NCI-H345 treated with DMSO at 0.1 percent for 48 hours (cell line): Measurements from ENCODE around the gene ANKRD30B.
"Not testable (repeated sequence)": the region's sequence is repeated elsewhere in the genome, so short reads cannot be mapped to it uniquely, and the experiment has no call there.

ENCODE experiments used
- DNase-seq: peaks from one replicate; lab custom pipeline; 2025; ENCODE audit not compliant: unreplicated experiment; lab: John Stamatoyannopoulos, UW

Gene ANKRD30B, protein sequence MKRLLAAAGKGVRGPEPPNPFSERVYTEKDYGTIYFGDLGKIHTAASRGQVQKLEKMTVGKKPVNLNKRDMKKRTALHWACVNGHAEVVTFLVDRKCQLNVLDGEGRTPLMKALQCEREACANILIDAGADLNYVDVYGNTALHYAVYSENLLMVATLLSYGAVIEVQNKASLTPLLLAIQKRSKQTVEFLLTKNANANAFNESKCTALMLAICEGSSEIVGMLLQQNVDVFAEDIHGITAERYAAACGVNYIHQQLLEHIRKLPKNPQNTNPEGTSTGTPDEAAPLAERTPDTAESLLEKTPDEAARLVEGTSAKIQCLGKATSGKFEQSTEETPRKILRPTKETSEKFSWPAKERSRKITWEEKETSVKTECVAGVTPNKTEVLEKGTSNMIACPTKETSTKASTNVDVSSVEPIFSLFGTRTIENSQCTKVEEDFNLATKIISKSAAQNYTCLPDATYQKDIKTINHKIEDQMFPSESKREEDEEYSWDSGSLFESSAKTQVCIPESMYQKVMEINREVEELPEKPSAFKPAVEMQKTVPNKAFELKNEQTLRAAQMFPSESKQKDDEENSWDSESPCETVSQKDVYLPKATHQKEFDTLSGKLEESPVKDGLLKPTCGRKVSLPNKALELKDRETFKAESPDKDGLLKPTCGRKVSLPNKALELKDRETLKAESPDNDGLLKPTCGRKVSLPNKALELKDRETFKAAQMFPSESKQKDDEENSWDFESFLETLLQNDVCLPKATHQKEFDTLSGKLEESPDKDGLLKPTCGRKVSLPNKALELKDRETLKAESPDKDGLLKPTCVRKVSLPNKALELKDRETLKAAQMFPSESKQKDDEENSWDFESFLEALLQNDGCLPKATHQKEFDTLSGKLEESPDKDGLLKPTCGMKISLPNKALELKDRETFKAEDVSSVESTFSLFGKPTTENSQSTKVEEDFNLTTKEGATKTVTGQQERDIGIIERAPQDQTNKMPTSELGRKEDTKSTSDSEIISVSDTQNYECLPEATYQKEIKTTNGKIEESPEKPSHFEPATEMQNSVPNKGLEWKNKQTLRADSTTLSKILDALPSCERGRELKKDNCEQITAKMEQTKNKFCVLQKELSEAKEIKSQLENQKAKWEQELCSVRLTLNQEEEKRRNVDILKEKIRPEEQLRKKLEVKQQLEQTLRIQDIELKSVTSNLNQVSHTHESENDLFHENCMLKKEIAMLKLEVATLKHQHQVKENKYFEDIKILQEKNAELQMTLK (N-terminal part only)

DNA sequence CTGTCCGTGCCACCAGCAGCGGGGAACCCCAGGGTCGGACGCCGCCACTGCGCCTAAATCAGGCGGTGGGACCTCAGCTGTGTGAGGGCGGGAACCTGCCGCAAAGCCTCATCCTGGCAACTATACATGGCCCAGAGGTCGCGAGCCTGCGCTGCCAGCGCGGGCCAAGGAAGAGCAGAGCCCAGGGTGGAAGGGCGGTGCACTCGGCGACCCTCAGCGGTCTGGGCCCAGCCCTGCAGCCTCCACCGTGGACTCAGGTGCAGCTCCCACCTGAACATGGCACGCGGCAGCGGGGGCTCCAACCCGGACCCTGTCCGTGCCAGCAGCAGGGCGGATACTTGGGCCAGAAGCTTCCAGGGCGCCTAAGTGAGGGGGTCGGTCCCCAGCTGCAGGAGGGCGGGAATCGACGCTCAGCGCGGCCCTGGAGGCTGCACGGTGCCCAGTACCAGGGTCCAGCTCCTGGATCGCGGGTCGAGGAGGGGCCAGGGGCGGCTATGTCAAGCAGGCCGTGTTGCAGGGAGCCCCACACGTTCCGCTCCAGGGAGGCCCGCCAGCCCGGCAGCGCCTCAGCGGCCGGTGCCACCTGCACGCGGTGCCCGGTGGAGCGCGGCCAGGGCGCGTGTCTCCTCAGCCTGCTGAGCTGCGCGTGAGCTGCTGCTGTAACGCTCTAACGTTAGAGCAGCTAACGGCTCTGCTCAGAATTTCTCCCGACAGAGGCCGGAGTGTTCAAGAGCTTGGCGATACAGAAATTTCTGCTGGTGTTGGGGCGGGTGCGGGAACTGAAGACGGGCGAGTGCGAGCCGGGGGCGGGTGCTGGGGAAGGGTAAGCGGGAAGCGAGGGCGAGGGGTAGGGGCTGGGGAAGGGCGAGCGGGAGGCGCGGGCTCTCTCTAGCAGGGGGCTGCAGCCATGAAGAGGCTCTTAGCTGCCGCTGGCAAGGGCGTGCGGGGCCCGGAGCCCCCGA is at the start of gene ANKRD30B:
ANKRD30B (plus strand) TSS at position 660 of the 962 bp plus-strand sequence; CDS start at position 908, 248 bp downstream.
- DNase-seq: no peak

DNA sequence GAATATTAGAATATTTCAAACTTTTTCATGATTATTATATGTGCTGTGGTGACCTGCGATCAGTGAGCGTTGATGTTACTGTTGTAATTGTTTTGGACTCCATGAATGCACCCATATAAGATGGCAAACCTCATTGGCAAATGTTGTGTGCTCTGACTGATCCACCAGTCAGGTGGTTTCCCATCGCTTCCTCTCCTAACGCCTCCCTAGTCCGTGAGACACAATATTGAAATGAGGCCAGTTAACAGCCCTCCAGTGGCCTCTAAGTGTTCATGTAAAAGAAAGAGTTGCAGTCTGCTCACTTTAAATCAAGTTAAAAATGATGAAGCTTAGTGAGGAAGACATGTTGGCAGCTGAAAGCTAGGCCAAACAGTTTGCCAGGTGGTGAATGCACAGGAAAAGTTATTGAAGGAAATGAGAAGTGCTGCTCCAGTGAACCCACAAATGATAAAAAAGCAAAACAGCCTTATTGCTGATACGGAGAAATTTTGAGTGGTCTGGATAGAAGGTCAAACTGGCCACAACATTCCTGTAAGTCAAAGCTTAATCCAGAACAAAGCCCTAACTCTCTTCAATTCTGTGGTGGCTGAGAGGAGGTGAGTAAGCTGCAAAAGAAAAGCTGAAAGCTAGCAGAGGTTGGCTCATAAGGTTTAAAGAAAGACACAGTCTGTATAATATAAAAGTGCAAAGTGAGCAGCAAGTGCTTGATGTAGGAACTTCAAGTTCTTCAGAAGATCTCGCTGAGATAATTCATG is 46.5 kb upstream of the ANKRD30B start:
- not testable (repeated sequence) for DNase-seq

DNA sequence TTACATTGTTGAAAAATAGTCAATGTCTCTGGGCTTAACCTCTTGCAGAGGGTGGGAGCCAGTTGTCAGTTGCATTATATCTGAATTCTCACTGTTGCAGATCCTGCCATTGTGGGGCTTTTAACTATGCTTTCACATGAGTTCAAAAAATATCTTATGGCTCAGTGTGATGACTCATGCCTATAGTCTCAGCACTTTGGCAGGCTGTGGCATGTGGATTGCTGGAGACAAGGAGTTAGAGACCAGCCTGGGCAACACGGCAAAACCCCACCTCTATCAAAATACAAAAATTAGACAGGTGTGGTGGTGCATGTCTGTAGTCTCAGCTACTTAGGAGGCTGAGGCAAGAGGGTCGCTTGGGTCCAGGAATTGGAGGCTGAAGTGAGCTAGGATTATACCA is 38.2 kb upstream of the ANKRD30B start:
- DNase-seq: not testable (repeated sequence)

- not testable (repeated sequence) for DNase-seq
These were observed 26.4 kb upstream of the ANKRD30B start for GRCh38 chr18:14721569-14721968.

DNA sequence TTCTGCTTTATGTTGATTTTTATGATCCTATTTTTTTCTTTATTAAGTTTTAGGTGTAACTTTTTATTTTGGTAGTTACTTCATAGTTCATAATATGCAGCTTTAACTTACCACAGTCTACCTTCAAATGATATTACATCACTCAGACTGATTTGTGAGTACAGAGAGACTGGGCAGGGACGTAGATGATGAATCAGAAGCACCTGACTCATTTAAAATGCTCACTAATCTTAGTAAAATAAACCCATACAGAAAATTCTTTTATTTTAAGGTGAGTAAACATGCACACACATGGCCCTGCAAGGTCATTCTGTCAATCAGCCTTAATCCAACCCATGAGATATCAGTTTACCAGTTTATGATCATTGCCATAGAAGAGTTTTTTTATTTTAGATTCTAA is 8.9 kb upstream of the ANKRD30B start:
- DNase-seq: not testable (repeated sequence)

DNA sequence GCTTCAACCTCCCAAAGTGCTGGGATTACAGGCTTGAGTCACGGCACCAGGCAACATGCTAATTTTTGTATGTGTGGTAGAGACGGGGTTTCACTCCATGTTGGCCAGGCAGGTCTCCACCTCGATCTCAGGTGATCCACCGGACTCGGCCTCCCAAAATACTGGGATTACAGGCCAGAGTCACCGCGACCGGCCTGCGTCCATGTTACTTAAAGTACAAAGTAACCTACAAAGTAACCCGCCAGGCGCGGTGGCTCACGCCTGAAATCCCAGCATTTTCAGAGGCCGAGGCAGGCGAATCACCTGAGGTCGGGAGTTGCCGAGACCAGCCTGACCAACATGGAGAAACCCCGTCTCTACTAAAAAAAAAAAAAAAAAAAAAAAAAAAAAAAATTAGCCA is 1.1 kb upstream of the ANKRD30B start:
- no peak for DNase-seq

GRCh38 chr18:14748496-14748895 is 524 bp downstream of the ANKRD30B start:
- DNase-seq: no peak

DNA sequence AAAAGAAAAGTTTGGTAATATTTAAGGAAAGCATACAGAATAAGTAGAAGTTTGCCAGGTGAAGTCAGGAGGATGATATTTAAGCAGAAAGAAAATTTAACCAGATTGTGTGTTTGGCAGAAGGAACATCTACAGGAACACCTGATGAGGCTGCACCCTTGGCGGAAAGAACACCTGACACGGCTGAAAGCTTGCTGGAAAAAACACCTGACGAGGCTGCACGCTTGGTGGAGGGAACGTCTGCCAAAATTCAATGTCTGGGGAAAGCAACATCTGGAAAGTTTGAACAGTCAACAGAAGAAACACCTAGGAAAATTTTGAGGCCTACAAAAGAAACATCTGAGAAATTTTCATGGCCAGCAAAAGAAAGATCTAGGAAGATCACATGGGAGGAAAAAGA is 15.6 kb downstream of the ANKRD30B start:
- DNase-seq: not testable (repeated sequence)

GRCh38 chr18:14767474-14767873 is 19.5 kb downstream of the ANKRD30B start:
- no peak for DNase-seq

DNA sequence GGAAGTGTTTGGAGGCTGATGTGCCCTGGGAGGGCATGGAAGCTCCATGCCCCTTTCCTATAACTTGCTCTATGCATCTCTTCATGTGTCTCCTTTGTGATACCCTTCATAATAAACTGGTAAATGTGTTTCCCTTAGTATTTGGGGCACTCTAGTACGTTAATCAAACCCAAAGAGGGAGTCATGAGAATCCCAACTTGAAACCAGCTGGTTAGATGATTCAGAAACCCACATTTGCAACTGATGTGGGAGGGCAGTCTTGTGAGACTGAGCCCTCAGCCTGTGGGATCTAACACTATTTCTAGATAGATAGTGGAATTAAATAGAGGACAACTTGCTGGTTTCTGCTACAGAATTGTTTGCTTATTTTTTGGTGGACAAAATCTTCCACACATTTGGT is 20.3 kb downstream of the ANKRD30B start:
- DNase-seq: no peak

GRCh38 chr18:14769381-14769780 is 21.4 kb downstream of the ANKRD30B start:
- no peak for DNase-seq

- DNase-seq: no peak
These were observed 28.8 kb downstream of the ANKRD30B start for GRCh38 chr18:14776801-14777200.

DNA sequence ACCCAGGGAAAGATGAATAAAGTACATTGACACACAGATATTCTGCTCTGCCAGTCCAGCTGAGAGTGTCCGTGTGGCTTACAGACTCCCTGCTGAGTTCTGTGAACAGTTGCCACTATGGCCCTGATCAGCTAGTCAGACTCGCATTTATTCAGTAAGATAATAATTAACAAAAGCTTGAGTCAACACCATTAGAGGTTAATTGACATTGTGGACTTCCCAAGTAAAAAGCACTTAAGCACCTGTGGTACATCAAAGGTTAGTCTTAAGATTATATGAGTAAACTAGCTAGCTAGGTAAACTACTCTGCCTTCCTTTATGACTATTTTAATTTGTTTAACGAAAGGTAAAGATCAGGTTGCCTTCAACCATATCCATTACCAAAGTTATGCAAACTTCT is 33.7 kb downstream of the ANKRD30B start:
- DNase-seq: no peak

DNA sequence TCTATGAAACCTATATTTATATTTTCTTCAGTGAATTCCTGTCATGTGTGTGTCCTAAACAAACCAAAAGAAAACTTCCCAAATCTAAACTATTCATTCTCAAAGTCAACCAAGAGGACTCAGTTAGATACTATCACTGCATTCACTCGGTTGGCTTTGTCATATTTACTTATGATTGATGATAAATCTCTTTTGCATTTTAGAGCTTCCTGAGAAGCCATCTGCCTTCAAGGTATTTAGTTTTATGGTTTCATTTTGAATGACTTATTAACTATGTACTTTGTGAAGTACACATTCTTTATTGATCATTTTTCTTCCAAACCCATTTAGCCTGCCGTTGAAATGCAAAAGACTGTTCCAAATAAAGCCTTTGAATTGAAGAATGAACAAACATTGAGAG is 36.2 kb downstream of the ANKRD30B start:
- DNase-seq: no peak

DNA sequence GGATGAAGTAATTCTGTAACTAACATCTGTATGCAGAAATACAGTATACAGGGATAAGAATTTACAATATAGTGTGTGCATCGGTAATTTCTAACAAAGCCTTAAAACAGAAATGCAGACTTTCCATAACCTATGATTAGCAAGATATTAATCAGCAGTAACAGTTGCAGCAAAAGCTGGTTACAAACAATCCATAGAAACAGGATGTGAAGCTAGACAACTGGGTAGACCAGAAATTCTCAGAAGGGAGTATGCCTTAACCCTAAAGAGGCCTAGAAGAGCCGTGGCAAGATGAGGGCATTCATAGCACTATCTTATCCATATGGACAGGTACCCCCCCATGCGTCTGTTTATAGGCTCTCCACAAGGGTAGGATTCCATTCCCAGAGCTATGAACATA is 48.9 kb downstream of the ANKRD30B start:
- not testable (repeated sequence) for DNase-seq

- DNase-seq: not testable (repeated sequence)
These were observed 50.2 kb downstream of the ANKRD30B start for GRCh38 chr18:14797969-14798764.

GRCh38 chr18:14811081-14811480 is 63.1 kb downstream of the ANKRD30B start:
- DNase-seq: not testable (repeated sequence)

GRCh38 chr18:14826972-14827632 is 79.1 kb downstream of the ANKRD30B start:
- DNase-seq: not testable (repeated sequence)
